ENCODE data around the gene COLGALT1.

- no peak for TF ChIP-seq CHD1 (IDR thresholded peaks at IDR 0.05; ENCODE audit: low read depth, low read length)
- TF ChIP-seq EZH2 (IDR thresholded peaks at IDR 0.05; ENCODE audit: low read depth, low read length, severe bottlenecking), result no peak
- no peak for TF ChIP-seq CTCF (IDR thresholded peaks at IDR 0.05; ENCODE audit: control extremely low read depth in 1 of 3, insufficient read depth in 1 of 3, low read depth in 1 of 3, low read length in 3 of 3)
- no peak for TF ChIP-seq POLR2A (IDR thresholded peaks at IDR 0.05; ENCODE audit: control extremely low read depth in 1 of 2, low read depth in 2 of 2, low read length in 2 of 2)
- TF ChIP-seq SP1 (IDR thresholded peaks at IDR 0.05; ENCODE audit: low read depth, low read length), result no peak
- TF ChIP-seq, protein P1, sequence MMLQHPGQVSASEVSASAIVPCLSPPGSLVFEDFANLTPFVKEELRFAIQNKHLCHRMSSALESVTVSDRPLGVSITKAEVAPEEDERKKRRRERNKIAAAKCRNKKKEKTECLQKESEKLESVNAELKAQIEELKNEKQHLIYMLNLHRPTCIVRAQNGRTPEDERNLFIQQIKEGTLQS (IDR thresholded peaks at IDR 0.05; ENCODE audit: insufficient read depth, low read depth, low read length), result no peak
- TF ChIP-seq TAF7 (optimal IDR thresholded peaks at IDR 0.05; ENCODE audit: borderline replicate concordance, low read depth, low read length), result no peak
- TF ChIP-seq GTF2F1 (IDR thresholded peaks at IDR 0.05; ENCODE audit: borderline replicate concordance, low read depth, low read length), result no peak
- TF ChIP-seq TEAD4 (IDR thresholded peaks at IDR 0.05; ENCODE audit: low read depth, low read length), result no peak
Measured at GRCh38 chr19:17519967-17520366, 35.5 kb upstream of the COLGALT1 start.
